GM12892 (cell line): ENCODE data around the gene FAM222B.

Source experiments
- DNase-seq: peaks from one replicate; pipeline ENCODE4 v3.0.0; 2011; ENCODE audit not compliant: insufficient read length
- FAIRE-seq: peaks from 2 replicates; lab custom pipeline; 2011; peaks lifted over from hg19 to GRCh38; lab: Jason Lieb, UNC
- POLR2A ChIP-seq: IDR thresholded peaks from 2 replicates; pipeline ENCODE4 v1.6.1; 2011; ENCODE audit warnings: low read depth, low read length, control low read depth
- POLR2AphosphoS5 ChIP-seq: IDR thresholded peaks from 2 replicates; pipeline ENCODE4 v1.6.1; 2011; ENCODE audit warnings: low read depth, low read length, control low read depth
- TAF1 ChIP-seq: IDR thresholded peaks from 2 replicates; pipeline ENCODE4 v1.6.1; 2011; ENCODE audit warnings: low read depth, mild to moderate bottlenecking, control low read depth, low read length, borderline replicate concordance

Gene FAM222B

DNA sequence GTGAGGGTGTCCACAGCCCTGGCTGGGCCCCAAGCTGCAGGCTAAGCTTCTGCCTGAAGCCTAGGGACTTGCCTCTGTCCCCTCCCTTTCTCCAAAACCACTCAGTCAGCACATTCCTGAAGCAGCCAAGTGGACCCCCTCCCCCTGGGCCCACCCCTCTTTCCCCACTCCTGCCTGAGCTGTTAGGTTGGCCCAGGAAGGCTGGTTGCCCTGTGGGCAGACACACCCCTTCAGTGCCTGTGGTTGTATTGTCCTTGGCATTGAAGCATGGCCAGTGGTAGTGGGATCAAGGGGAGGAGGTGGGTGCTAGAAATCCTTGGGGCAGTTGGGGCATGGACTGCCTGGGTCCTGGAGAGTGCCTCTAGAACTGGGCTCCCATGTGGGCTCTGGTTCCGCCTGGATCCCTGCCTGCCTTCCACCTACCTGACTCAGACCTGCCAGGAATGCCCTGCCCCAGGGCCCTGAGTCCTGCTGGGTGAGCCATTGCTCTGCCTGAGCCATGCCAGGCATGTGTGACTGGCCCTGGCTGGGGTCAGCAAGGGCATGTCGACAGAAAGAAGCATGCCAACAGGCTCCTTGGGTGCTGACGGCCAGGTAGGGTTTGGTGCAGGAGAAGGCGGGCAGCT is 96.7 kb downstream of the FAM222B start:
- 0 out of 2 replicates have a peak, but pooled peaks have one; percentile 17 for TF ChIP-seq POLR2A
- TF ChIP-seq TAF1, result no peak
- TF ChIP-seq POLR2AphosphoS5, result peak; percentile 31; the same call in 1 of the 2 replicates
- DNase-seq (no peak), FAIRE-seq (no peak)

GRCh38 chr17:28744972-28745785 is 97.4 kb downstream of the FAM222B start:
- no peak for FAIRE-seq

GRCh38 chr17:28744104-28744971 is 98.3 kb downstream of the FAM222B start:
- DNase-seq (no peak), FAIRE-seq (no peak)
- TF ChIP-seq TAF1 (no peak), POLR2A (no peak), POLR2AphosphoS5 (no peak)

More at GRCh38 chr17:28744972-28745785, 97.4 kb downstream of the FAM222B start:
- DNase-seq, result no peak
- TF ChIP-seq POLR2AphosphoS5, result no peak
- no peak for TF ChIP-seq POLR2A
- no peak for TF ChIP-seq TAF1

DNA sequence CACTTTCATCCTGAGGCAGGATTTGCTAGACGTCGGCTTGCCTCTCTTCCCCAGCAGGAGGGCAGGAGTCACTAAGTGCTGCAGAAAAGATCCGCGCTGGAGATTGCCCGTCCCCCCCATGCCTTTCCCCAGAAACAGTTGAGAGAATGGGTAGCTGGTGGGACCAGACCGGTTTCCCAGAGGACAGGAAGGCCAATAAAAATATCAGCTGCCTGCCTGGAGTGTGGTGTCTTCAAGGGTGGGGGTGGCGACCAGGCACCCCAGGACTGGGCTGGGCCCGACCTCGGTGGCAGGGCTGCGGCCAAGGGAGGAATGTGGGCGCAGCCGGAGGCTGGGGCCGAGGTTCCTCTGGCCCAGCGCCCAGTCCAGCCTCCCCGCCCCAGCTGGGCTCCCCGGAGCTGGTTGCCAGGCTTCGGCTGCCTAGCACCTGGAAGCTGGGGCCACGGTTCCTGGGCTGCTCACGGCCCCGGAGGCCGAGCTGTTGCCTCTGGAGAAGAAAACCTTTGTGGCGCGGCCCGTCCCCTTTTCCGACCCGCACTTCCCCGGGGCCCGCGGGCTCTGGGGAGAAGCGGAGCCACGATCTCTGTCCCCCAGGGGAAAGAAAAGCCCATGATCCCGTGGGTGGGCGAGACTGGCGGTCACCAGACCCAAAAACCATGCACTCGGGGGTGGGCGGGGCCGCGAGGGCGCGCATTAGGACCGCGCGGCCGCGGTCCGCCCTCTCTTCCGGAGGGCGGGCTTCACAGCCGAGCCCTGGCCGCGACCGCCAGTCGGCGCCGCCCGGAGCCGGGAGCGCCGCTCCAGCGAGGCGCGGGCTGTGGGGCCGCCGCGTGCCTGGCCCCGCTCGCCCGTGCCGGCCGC is 99.1 kb downstream of the FAM222B start, which contains the start of gene TRAF4:
TSS of gene TRAF4 (plus strand) at position 769 of the 861 bp plus-strand sequence. CDS start 102 bp downstream, outside the sequence.
- no peak for FAIRE-seq

DNA sequence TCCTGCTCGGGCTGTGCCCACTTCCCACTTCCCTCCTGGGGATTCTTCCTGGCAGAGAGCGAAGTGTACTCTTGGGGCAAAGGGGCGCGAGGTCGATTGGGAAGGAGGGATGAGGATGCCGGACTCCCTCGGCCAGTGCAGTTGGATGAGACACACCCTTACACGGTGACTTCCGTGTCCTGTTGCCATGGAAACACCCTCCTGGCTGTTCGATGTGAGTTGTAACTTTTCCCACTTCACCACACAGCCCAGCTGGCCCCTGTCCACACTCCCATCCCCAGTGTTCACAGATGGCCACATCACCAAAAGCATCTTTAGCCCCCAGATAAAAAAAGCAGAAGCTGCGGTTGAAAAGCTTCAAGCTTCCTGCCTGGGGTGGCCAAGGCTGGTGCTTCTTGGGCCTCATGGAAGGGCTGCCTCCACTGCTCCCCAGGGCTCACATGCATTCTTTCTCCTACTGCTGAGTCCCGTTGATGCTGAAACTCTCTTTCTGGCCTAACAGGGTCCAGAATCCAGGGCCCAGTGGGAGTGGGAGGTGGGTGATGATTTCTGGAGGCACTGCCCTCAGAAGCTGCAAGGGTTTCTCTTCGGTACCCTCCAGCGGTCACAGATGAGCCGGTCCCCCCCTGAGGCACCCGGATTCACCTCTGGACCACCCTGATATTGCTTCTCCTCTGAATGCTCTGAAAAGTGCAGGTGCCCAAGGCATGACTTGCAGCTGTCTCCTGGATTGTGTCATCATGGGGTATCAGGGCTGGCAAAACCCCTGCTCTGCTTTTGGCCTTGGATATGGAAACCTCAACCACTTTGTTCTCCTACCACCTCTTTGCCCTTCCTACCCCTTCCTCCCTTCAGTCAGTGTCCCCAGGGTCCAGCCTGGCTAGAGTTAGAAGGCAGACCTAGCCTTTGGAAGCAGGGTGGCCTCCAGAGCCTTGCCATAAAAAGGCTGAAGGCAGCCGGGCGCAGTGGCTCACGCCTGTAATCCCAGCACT is 100.9 kb downstream of the FAM222B start:
- FAIRE-seq (peak; percentile 93), DNase-seq (no peak)
- TF ChIP-seq POLR2AphosphoS5, result peak; percentile 55; the same call in 1 of the 2 replicates
- TF ChIP-seq POLR2A, result no peak

More for the DNA sequence above, 99.1 kb downstream of the FAM222B start, which contains the start of gene TRAF4:
- TF ChIP-seq POLR2AphosphoS5 (peak; percentile 93), TAF1 (peak; percentile 85; the same call in 1 of the 2 replicates), POLR2A (peak; percentile 96)
- DNase-seq, result peak; percentile 74

DNA sequence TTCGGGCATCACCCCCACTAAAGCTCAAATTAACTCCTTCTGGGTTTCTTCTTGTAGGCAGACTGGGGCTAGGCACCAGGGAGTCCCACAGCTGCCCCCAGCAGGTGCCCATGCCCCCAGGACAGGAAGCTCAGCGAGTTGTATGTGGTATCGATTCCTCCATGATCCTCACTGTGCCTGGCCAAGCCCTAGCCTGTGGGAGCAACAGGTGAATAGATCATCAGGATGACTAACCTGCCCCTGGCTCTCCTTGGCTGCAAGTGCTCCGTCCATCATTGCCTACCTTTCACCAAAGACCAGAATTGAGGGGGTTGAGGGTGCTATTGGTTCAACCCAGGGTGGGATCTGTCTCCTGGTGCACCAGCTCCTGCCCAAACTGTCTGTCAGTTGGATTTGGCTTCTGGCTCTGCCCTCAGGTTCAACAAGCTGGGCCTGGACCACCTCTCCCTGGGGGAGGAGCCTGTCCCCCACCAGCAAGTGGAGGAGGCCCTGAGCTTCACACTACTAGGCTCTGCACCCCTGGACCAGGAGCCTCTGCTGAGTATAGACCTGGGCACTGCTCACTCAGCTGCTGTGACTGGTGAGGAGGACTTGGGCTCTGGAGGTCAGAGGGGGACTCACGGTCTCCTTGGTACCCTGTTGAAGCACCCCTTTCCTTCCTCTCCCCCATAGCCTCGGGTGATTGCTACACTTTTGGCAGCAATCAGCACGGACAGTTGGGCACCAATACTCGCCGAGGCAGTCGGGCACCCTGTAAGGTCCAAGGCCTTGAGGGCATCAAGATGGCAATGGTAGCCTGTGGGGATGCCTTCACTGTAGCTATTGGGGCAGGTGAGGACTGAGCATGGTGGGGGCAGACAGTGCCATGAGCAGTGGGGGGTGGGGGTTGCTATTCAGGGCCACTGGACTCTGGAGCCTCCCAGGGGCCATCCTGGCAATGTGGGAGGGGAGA is 101.9 kb downstream of the FAM222B start:
- DNase-seq, result no peak
- FAIRE-seq, result no peak
- TF ChIP-seq POLR2A (no peak), TAF1 (no peak), POLR2AphosphoS5 (no peak)

- FAIRE-seq, result peak; percentile 91
- DNase-seq, result no peak
- TF ChIP-seq POLR2AphosphoS5 (no peak), POLR2A (no peak), TAF1 (no peak)
Measured at GRCh38 chr17:28738680-28739384, 103.8 kb downstream of the FAM222B start.
